Astrocyte of the cerebellum (primary cell): ENCODE data around the gene CALCA.

ENCODE experiments used
- DNase-seq: peaks from one replicate; pipeline ENCODE4 v3.0.0-alpha.2; 2011; ENCODE audit warnings: low read depth
- H3K4me3 ChIP-seq: 2 replicates; pipeline ENCODE4 v1.5.1; 2011; ENCODE audit warnings: mild to moderate bottlenecking, low read depth, low read length, moderate library complexity
- in situ Hi-C: cut with HindIII; loops from 2 replicates; pipeline ENCODE4 v1.10.0; 2017; ENCODE audit warnings: low sequenced_read_pairs
- TF ChIP-seq, protein P1 (sequence below): IDR thresholded peaks from 2 replicates; pipeline ENCODE4 v1.5.1; 2012; ENCODE audit warnings: low read length, low read depth, moderate library complexity, mild to moderate bottlenecking; ENCODE audit errors: missing control alignments

The CALCA gene

DNA sequence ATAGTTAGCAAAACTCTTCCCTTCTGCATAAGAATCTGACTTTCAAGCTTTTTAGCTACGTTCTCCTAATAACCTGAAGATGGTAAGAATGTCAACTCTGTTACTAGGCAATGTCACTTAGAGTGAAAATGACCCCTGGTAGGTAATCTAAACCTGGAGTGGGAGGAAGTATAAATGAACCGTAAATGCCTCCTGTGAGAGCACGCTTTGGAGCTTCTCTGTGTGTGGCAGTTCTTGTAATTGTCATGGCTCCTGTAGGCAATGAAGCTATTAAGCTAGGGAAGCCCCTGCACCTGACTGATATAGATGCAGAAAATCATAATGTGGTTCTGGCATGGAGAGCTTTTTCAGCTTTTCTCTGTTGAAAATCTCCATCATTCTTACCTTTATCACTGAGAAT is 29.4 kb downstream of the CALCA start:
- no peak for DNase-seq
- in situ Hi-C loops, result no loop called here
- TF ChIP-seq, protein P1, sequence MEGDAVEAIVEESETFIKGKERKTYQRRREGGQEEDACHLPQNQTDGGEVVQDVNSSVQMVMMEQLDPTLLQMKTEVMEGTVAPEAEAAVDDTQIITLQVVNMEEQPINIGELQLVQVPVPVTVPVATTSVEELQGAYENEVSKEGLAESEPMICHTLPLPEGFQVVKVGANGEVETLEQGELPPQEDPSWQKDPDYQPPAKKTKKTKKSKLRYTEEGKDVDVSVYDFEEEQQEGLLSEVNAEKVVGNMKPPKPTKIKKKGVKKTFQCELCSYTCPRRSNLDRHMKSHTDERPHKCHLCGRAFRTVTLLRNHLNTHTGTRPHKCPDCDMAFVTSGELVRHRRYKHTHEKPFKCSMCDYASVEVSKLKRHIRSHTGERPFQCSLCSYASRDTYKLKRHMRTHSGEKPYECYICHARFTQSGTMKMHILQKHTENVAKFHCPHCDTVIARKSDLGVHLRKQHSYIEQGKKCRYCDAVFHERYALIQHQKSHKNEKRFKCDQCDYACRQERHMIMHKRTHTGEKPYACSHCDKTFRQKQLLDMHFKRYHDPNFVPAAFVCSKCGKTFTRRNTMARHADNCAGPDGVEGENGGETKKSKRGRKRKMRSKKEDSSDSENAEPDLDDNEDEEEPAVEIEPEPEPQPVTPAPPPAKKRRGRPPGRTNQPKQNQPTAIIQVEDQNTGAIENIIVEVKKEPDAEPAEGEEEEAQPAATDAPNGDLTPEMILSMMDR, result no peak
- no peak overlapping the region for H3K4me3 ChIP-seq

DNA sequence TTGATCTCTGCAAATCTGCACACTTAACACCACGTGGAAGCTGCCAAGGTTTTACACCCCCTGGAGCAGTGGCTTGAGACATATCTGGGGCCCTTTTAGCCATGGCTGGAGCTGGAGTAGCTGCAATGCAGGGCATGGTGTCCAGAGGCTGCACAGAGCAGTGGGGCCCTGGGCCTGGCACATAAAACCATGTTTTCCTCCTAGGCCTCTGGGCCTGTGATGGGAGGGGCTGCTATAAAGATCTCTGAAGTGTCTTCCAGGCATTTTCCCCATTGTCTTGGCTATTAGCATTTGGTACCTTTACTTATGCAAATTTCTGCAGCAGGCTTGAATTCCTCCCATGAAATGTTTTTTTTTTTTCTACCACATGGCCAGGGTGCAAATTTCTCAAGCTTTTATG is 33.2 kb downstream of the CALCA start:
- TF ChIP-seq, protein P1, result no peak
- in situ Hi-C loops, result no loop called here
- DNase-seq, result no peak
- no peak overlapping the region for H3K4me3 ChIP-seq

DNA sequence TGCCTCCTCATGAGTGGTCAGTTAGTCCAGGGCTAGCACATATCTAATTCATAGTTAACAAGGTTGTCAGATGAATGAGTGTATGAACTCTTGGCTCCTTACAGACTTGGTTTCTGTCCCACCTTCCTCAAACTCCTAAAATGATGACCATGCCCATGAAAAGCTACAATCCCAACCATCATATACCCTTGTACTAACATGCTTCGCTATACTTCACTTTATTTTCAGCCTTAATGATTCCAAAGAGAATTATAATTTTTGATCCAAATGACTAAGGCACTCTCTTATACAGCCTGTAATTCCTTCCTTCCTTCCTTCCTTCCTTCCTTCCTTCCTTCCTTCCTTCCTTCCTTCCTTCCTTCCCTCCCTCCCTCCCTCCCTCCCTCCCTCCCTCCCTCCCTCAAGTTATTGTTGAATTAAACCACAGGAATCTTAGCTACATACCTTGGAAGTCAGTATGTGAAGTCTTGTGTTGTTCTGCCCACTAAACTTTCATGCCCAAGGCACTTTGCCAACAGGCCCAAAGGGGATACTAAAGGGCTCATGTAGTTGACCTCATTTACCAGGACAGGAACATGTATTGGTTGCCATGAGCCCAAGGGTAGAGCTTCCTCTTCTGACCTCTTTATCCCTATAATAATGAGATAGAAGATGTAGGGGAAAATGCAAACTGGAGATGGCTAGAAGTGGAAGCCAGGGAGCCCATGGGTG is 37.4 kb downstream of the CALCA start:
- TF ChIP-seq, protein P1, result no peak
- in situ Hi-C loops, result no loop called here
- H3K4me3 ChIP-seq, result no peak overlapping the region
- DNase-seq, result no peak

DNA sequence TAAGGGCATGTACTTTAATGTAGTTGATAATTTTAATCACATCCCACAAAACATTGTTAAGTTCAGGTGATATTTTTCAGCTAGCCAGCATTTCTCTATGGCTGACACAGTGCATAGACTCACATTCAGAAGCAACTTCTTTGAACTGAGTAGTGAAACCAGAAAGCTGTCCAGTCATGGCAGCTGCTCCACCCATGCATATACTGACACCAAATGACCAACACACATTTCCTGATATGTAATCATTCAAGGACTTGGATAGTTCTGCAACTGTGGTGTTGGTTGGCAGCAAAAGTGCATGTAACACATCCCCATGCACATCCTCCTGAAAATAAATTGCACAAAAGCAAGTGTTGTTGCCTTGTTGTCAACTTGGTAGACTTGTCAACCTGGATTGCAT is 39.7 kb downstream of the CALCA start:
- TF ChIP-seq, protein P1, result no peak
- in situ Hi-C loops, result no loop called here
- no peak overlapping the region for H3K4me3 ChIP-seq
- no peak for DNase-seq

DNA sequence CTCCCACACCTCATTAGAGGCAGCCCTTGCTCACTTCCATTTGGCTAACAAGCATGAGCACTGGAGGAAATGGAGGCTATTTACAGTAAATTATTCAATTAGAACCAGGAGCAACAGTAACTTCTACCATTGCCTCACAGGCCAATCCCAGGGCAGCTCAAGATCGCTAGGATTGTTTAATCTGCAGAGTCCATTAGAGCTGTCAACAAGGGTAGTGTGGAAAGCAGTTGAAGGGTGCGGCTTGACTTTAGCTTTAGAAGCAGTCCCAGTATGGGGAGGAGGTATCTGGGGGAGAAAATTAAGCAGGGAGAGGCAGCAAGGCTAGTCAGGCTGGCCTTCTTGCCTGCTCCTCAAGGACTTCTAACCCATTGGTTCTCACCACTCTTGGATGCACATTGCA is 41.8 kb downstream of the CALCA start:
- H3K4me3 ChIP-seq, result no peak overlapping the region
- TF ChIP-seq, protein P1, result no peak
- in situ Hi-C loops, result no loop called here
- DNase-seq, result no peak

DNA sequence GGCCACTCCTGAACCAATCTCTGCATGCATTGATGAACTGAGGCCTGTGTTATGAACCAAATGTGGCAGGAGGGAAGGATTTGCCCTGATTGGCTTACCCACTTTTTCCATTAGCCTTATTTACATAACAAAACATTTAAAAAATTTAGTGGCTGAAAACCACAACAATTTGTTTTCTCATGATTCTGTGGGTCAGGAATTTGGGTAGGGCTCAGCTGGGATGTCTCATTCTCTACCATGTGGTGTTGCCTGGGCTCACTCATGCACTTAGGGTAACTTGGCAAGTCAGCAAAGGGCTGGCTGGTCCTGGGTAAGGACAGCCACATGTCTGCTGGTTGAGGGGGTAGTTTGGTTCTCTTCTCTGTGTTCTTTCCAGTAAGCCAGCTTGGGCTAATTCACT is 45.0 kb downstream of the CALCA start:
- TF ChIP-seq, protein P1, result no peak
- peak; percentile 23 for DNase-seq
- in situ Hi-C loops, result no loop called here
- H3K4me3 ChIP-seq, result no peak overlapping the region
